ENCODE results near the gene CCT8L2. TPM values are rescaled to one million over a fixed set of nuclear protein-coding genes. Genes with fewer than 3 reads are reported as not detected.
"Not testable (repeated sequence)": the region's sequence is repeated elsewhere in the genome, so short reads cannot be mapped to it uniquely, and the experiment has no call there.

Gene CCT8L2, protein sequence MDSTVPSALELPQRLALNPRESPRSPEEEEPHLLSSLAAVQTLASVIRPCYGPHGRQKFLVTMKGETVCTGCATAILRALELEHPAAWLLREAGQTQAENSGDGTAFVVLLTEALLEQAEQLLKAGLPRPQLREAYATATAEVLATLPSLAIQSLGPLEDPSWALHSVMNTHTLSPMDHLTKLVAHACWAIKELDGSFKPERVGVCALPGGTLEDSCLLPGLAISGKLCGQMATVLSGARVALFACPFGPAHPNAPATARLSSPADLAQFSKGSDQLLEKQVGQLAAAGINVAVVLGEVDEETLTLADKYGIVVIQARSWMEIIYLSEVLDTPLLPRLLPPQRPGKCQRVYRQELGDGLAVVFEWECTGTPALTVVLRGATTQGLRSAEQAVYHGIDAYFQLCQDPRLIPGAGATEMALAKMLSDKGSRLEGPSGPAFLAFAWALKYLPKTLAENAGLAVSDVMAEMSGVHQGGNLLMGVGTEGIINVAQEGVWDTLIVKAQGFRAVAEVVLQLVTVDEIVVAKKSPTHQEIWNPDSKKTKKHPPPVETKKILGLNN
- total RNA-seq (2016; rRNA removed; fragmentation: Illumina TruSeq; extraction: Trizol) (not detected in 2 replicates), polyA plus RNA-seq (2011; rRNA removed) (not detected in 2 replicates), polyA minus RNA-seq (2011; rRNA and poly(A)+ RNA removed; ENCODE audit: low replicate concordance) (not detected in 2 replicates), Bru-seq, nascent RNA (not detected), BruChase-seq, experiment 1, labeled RNA remaining after a 6-hour chase (not detected), BruChase-seq, experiment 2, labeled RNA remaining after a 2-hour chase (not detected)
- not detected in 2 replicates for total RNA-seq (2016; cell fraction: cytosol; rRNA removed; fragmentation: Illumina TruSeq; extraction: Trizol; ENCODE audit: low read depth)
- not detected in 2 replicates for total RNA-seq (2016; cell fraction: insoluble cytoplasmic fraction; rRNA removed; fragmentation: Illumina TruSeq; extraction: Trizol)
- total RNA-seq (2016; cell fraction: membrane; rRNA removed; fragmentation: Illumina TruSeq; extraction: Trizol) = not detected in 2 replicates
- total RNA-seq (2016; cell fraction: nucleus; rRNA removed; fragmentation: Illumina TruSeq; extraction: Trizol) = not detected in 2 replicates
- polyA plus RNA-seq (2011; cell fraction: cytosol; rRNA removed) = not detected in 2 replicates
- polyA plus RNA-seq (2011; cell fraction: nucleus; rRNA removed) = not detected in 2 replicates
- not detected in 2 replicates for polyA plus RNA-seq (2012)
- polyA plus RNA-seq (2016; cell fraction: cytosol; fragmentation: Illumina TruSeq; extraction: Trizol; ENCODE audit: low read depth) = not detected in 2 replicates
- polyA plus RNA-seq (2016; cell fraction: insoluble cytoplasmic fraction; fragmentation: Illumina TruSeq; extraction: Trizol; ENCODE audit: low read depth) = not detected in 2 replicates
- polyA plus RNA-seq (2016; cell fraction: membrane; fragmentation: Illumina TruSeq; extraction: Trizol; ENCODE audit: low read depth) = not detected in 2 replicates
- not detected in 2 replicates for polyA plus RNA-seq (2016; cell fraction: nucleus; fragmentation: Illumina TruSeq; extraction: Trizol; ENCODE audit: insufficient read depth, low read depth)
- not detected in 2 replicates for polyA minus RNA-seq (2011; cell fraction: cytosol; rRNA and poly(A)+ RNA removed)
- polyA minus RNA-seq (2011; cell fraction: nucleus; rRNA and poly(A)+ RNA removed) = not detected in 2 replicates
- long read RNA-seq, experiment 1 = 0 reads
- long read RNA-seq, experiment 2 = 0 reads

DNA sequence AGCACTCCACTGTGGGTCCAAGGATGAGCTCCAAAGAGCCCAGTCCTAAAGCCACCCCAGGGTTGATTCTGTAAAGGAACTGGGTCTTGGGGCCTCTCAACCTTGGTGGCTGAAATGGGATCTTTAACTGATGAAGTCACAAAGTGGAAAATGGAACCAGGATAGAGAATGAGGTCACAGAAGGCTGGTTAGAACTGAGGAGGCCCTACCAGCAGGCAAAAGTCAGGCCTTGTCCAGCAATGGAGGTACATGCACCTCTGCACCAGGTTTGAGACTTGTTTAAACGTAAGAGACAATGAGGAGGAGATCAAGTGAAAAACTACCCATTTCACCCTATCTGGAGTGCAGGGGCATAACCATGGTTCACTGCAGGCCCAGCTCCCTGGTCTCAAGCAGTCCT lies at the start of gene CCT8L2:
Gene CCT8L2 (minus strand): TSS at position 101 of the 400 bp plus-strand sequence. CDS start 260 bp downstream, outside the sequence.
- H3K27me3 ChIP-seq (ENCODE audit: control insufficient read depth in 1 of 2, insufficient read depth in 2 of 2, low read length in 2 of 2); CTCF ChIA-PET (ENCODE audit: low intra/inter-chr PET ratio, low total read pairs); H2AFZ ChIP-seq (ENCODE audit: low read length); H3K79me2 ChIP-seq (ENCODE audit: insufficient read depth, low read length); in situ Hi-C loops (cut with HindIII; ENCODE audit: extremely low pct_ligation_motif_present, low pct_unique_long_range_greater_than_20kb); H4K20me1 ChIP-seq (ENCODE audit: insufficient read depth, low read length); H3K9ac ChIP-seq (ENCODE audit: insufficient read depth, low read depth, low read length); H3K4me3 ChIP-seq (replicated peaks in 1 of 3; ENCODE audit: insufficient read depth in 1 of 3, low read depth in 2 of 3, low read length in 3 of 3); H3K36me3 ChIP-seq (replicated peaks in 1 of 2; ENCODE audit: control insufficient read depth in 1 of 2, insufficient read depth in 2 of 2, low read length in 2 of 2); ATAC-seq; BruUV-seq (replicated peaks); FAIRE-seq; intact Hi-C loops (cut with micrococcal nuclease; ENCODE audit: unreplicated experiment); DNase-seq (ENCODE audit: low spot score); H3K4me1 ChIP-seq (ENCODE audit: insufficient read depth, low read length); H3K4me2 ChIP-seq (ENCODE audit: low read depth, low read length); POLR2A ChIA-PET; H3K27ac ChIP-seq (ENCODE audit: extremely low read length, insufficient read depth, low read length); H3K9me3 ChIP-seq (ENCODE audit: low read length): not testable (repeated sequence)
- no CpG with 5 or more reads among the region's 1 CpG for WGBS (ENCODE audit: low lambda C conversion rate)

DNA sequence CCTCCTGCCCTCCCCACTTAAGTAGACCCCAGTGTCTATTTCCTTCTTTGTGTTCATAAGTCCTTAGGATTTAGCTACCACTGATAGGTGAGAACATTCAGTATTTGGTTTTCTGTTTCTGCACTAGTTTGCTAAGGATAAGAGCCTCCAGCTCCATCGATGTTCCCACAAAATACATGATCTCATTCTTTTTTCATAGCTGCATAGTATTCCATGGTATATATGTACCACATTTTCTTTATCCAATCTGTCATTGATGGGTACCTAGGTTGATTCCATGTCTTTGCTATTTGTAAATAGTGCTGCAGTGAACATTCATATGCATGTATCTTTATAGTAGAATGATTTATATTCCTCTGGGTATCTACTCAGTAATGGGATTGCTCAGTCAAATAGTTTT lies 42.8 kb upstream of the CCT8L2 start:
- 0% methylated on average over 1 of the region's 1 CpG for WGBS (ENCODE audit: low lambda C conversion rate)
- POLR2A ChIA-PET; ATAC-seq; BruUV-seq (replicated peaks); H3K9me3 ChIP-seq (ENCODE audit: low read length); FAIRE-seq; in situ Hi-C loops (cut with HindIII; ENCODE audit: extremely low pct_ligation_motif_present, low pct_unique_long_range_greater_than_20kb); H3K27me3 ChIP-seq (ENCODE audit: control insufficient read depth in 1 of 2, insufficient read depth in 2 of 2, low read length in 2 of 2); CTCF ChIA-PET (ENCODE audit: low intra/inter-chr PET ratio, low total read pairs); H3K4me1 ChIP-seq (ENCODE audit: insufficient read depth, low read length); H3K4me3 ChIP-seq (replicated peaks in 1 of 3; ENCODE audit: insufficient read depth in 1 of 3, low read depth in 2 of 3, low read length in 3 of 3); H3K79me2 ChIP-seq (ENCODE audit: insufficient read depth, low read length); H3K36me3 ChIP-seq (replicated peaks in 1 of 2; ENCODE audit: control insufficient read depth in 1 of 2, insufficient read depth in 2 of 2, low read length in 2 of 2); intact Hi-C loops (cut with micrococcal nuclease; ENCODE audit: unreplicated experiment); H2AFZ ChIP-seq (ENCODE audit: low read length); H3K4me2 ChIP-seq (ENCODE audit: low read depth, low read length); DNase-seq (ENCODE audit: low spot score); H3K9ac ChIP-seq (ENCODE audit: insufficient read depth, low read depth, low read length); H3K27ac ChIP-seq (ENCODE audit: extremely low read length, insufficient read depth, low read length); H4K20me1 ChIP-seq (ENCODE audit: insufficient read depth, low read length): not testable (repeated sequence)

DNA sequence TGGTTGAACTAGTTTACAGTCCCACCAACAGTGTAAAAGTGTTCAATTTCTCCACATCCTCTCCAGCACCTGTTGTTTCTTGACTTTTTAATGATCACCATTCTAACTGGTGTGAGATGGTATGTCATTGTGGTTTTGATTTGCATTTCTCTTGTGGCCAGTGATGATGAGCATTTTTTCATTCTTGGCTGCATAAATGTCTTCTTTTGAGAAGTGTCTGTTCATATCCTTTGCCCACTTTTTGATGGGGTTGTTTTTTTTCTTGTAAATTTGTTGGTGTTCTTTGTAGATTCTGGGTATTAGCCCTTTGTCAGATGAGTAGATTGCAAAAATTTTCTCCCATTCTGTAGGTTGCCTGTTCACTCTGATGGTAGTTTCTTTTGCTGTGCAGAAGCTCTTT lies 41.5 kb upstream of the CCT8L2 start:
- in situ Hi-C loops (cut with HindIII; ENCODE audit: extremely low pct_ligation_motif_present, low pct_unique_long_range_greater_than_20kb); POLR2A ChIA-PET; H3K4me1 ChIP-seq (ENCODE audit: insufficient read depth, low read length); CTCF ChIA-PET (ENCODE audit: low intra/inter-chr PET ratio, low total read pairs); H3K27me3 ChIP-seq (ENCODE audit: control insufficient read depth in 1 of 2, insufficient read depth in 2 of 2, low read length in 2 of 2); H4K20me1 ChIP-seq (ENCODE audit: insufficient read depth, low read length); intact Hi-C loops (cut with micrococcal nuclease; ENCODE audit: unreplicated experiment); H3K4me3 ChIP-seq (replicated peaks in 1 of 3; ENCODE audit: insufficient read depth in 1 of 3, low read depth in 2 of 3, low read length in 3 of 3); BruUV-seq (replicated peaks); ATAC-seq; H3K9me3 ChIP-seq (ENCODE audit: low read length); H3K4me2 ChIP-seq (ENCODE audit: low read depth, low read length); H3K79me2 ChIP-seq (ENCODE audit: insufficient read depth, low read length); H3K27ac ChIP-seq (ENCODE audit: extremely low read length, insufficient read depth, low read length); DNase-seq (ENCODE audit: low spot score); FAIRE-seq; H2AFZ ChIP-seq (ENCODE audit: low read length); H3K9ac ChIP-seq (ENCODE audit: insufficient read depth, low read depth, low read length); H3K36me3 ChIP-seq (replicated peaks in 1 of 2; ENCODE audit: control insufficient read depth in 1 of 2, insufficient read depth in 2 of 2, low read length in 2 of 2): not testable (repeated sequence)

Data from HepG2 (cell line).